Erythroblast (primary cell): ENCODE results near the gene GTF2F2.

Source experiments
- GATA1 ChIP-seq: IDR thresholded peaks from 2 replicates; pipeline ENCODE4 v1.6.1; 2011; ENCODE audit warnings: low read depth, mild to moderate bottlenecking, control low read depth, low read length, moderate library complexity
- POLR2A ChIP-seq: IDR thresholded peaks from 2 replicates; pipeline ENCODE4 v1.6.1; 2011; ENCODE audit warnings: mild to moderate bottlenecking, low read length

- no peak for TF ChIP-seq POLR2A
- no peak for TF ChIP-seq GATA1
These were observed 99.0 kb downstream of the GTF2F2 start for GRCh38 chr13:45219123-45219891.
